Lung microvascular endothelial cell (primary cell): ENCODE measurements around the gene KLHL17. TPM values are rescaled to one million over a fixed set of nuclear protein-coding genes. Genes with fewer than 3 reads are reported as not detected.
A peak's percentile ranks its signal among the peaks of the same experiment; 100 is the strongest.
"Not testable (repeated sequence)": the region's sequence is repeated elsewhere in the genome, so short reads cannot be mapped to it uniquely, and the experiment has no call there.

Source experiments
- DNase-seq, 2 donors: peaks; one replicate each; pipeline versions ENCODE4 v3.0.0 to v3.0.0-alpha.2; 2010; ENCODE audit warnings: low read depth in 2 of 2
- total RNA-seq: library from RNA; depleted of rRNA; stranded (reverse); fragments of >200 nt; gene quantifications from 2 replicates; pipeline ENCODE4 v1.2.1, GENCODE V29; 2014

KLHL17 gene
- total RNA-seq, 1 donor from 2014 or later = 3.6 TPM

DNA sequence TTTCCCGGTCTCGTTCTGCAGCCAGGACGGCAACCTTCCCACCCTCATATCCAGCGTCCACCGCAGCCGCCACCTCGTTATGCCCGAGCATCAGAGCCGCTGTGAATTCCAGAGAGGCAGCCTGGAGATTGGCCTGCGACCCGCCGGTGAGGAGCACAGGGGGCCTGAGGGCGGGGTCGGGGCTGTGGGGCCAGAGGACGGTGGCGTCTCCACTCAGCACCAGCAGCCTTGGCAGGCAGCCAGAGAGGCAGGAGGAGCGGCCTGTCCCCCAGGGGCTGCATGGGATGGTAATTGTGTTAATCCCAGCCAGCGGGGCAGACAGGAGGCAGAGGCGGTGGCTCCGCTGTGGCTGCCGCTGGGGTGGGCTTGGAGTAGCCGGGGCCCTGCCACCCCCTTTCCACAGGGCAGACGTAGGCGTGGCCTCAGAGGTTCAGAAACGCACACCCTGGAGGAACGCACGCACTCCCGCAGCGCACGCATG, 24.6 kb upstream of the KLHL17 start:
- peak in 1 of 2 donors; percentile 28 for DNase-seq

DNA sequence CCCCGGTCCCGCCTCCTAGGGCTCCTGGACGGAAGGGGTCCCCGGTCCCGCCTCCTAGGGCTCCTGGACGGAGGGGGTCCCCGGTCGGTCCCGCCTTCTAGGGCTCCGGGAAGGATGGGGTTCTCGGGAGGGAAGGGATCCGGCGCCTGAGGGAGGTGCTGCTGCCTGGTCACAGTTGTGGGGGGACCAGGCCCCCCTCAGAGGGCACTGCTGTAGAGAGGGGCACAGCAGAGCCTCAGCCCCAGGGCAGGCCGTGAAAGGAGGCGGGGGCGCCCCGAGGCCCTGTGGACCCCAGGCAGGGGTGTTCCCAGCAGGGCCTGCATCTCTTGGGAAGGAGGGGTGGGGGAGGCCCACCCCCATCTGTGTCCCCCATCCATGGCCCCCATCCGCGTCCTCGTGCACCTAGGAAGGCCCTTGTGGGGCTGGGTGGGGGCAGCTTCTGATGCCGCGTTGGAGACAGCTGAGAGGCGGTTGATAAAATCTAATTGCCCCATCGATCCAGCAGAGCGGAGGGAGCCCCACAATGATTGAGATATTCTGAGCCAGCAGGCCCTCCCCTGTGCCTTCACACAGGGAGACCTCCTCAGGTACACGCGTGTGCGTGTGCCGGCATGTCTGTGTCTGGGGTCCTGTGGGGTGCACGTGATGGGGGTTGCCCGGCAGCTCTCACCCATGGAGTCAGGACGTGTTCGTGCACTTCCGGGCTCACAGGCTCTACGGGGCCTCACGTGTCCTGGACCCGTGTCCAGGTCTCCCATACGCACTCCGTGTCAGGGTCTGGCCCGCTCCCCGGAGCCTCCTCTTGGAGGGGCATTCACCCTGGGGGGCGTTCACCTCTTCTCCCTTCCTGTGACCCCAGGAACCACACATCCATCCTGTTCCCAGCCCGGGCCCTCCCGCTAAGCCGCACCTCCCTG, 23.8 kb upstream of the KLHL17 start:
- no peak for DNase-seq

DNA sequence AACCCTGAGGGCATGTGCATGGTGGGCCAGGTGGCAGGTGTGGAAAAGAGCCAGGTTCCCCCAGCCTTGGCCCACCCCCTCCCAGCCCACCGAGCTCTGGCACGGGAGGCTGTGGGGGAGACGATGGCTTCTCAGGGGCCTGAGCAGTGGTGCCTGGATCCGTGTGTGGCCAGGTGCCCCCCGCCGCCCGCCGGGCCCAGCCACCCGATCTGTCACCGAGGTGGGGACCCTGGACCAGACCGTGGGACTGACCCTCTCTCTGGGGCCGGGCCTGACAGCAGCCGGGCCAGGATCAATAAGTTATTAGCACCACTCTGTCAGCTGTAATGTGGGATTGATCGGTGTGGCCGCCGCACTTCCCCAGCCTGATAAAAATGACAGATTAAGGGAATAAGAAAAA, 22.9 kb upstream of the KLHL17 start:
- no peak for DNase-seq

DNA sequence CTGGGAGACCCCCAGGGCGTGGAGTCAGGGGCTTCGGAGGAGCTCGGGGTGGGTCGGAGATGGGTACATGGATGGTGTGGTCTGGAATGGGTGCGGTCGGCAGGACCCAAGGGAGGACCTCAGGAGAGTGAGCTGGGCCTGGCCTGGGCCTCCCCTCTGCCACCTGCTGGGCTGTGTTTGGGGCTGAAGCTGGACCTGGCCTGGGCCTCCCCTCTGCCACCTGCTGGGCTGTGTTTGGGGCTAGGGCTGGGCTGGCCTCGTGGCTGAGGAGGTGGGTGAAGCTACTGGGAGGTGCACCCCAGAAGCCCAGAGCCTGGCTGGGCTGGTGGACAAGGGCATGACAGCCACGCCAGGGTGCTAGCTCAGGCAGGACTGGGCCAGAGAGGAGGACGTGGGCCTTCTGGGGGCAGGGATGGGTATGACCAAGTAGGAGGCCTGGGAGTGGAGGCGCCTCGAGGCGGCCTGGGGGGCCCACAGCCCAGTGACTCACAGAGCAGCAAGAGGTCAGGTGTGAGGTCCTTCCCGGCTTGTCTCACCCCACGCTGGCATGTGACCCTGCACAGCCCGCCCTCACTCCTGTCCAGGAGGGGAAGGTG, 22.2 kb upstream of the KLHL17 start:
- peak; percentile 30 to 58 for DNase-seq

DNA sequence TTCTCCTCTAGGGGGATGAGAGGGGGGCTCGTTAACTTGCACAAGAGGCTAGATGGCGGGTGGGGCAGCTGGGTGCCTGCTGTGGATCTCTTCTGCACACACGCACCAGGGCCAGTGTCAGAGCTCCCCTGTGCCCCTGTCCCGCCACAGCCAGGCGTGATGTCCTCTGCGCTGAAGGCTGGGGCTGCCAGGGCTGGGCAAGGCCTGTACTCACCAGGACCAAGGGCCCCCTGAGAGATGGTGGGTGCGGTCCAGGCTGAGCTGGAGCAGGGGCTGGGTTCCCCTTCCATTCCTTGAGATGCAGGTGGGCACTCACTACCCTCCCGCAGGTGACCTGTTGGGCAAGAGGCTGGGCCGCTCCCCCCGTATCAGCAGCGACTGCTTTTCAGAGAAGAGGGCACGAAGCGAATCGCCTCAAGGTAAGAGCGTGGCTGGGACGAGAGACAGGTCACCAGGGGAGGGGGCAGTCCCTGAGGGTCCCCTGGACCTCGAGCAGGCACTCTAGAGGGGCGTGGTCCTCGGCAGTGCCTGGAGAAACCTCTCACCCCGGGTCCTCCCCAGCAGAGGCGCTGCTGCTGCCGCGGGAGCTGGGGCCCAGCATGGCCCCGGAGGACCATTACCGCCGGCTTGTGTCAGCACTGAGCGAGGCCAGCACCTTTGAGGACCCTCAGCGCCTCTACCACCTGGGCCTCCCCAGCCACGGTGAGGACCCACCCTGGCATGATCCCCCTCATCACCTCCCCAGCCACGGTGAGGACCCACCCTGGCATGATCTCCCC, 21.5 kb upstream of the KLHL17 start:
- DNase-seq = no peak

DNA sequence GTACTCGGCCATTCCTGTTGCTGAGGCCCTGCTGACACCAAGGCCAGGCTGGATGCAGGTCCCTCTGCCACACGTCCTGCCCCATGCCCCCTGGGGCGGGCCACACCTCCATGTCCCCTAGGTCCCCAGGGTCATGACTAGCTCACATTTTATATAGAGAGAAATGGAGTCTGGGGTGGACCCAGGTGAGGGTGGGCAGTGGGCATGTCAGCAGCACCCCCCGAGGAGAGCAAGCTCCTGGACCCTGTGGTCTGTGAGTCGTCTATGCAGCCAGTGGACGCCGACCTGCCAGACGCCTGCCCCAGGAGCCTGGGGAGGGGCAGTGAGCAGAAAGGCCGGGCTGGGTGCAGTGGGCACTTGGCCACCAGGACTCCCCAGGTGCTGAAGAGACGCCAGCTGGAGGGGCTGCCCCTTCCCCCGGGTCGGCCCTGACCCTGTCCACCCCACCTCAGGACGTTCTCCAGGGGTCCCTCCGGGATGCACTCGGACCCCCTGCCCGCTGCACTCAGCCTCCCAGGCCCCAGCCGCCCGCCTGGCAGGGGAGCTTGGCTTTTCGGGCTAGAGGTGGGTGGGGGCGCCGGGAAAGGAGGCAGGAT, 20.8 kb upstream of the KLHL17 start:
- DNase-seq = no peak

DNA sequence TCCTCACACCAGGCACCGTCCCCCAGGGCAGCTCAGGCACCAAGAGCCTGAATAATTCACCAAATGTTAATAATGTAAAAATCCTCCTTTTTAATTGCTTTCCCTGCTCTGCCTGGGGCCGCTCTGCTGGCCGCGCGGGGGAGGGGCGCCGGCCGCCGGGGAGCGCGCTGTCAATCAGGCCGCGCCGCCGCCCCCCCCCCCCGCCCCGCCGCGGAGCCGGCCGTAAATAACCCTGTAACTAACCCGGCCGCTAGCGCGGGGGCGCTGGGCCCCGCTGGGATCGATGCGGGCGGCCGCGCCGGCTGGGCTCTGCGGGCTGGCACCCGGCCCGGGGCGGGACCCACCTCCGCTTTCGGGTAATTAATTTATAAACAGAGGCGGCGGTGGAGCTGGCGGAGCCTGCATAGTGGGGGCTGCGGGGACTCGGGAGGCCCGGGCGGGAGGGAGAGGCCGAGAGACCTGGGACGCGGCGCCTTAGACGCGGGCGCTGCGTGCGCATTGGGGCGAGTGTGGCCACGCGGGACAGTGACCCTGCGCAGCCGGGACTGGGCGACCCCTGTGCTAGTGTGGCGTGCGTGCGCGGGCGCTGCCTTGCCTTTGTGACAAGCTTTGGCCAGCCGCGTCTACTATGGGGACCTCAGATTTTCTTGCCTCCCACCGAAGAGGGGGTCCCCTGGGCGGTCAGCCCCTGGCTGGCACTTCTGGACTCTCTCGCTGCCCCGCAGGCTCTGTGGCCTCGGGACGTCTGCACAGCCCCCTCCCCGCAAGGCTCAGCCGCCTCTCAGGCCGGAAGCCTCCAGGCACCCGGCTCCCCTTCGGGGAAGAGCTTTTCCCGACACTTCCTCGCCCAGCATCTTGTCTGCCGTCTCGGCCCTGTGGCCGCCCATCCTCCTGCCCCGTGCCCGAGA, 20.0 kb upstream of the KLHL17 start:
- DNase-seq = peak; percentile 25 to 43

DNA sequence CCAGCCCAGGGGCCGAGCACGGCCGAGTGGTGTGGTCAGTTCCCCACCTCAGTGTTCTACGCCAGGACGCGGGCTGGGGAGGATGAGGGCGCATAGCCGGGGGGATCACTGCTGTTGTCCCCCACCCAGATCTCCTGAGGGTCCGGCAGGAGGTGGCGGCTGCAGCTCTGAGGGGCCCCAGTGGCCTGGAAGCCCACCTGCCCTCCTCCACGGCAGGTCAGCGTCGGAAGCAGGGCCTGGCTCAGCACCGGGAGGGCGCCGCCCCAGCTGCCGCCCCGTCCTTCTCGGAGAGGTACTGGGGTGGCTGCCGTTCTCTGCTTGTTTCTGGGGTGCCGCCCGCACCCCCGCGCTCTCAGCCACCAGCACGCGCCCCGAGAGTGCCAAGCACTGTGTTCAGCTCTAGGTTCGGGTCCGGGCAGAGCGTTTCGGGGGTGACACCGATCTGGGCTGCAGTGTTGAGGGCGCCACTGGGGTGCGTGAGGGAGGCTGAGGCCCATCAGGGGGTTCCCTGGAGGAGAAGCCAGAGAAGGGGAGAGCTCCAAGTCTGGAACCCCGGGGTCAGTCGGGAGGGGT, 19.3 kb upstream of the KLHL17 start:
- DNase-seq = no peak

DNA sequence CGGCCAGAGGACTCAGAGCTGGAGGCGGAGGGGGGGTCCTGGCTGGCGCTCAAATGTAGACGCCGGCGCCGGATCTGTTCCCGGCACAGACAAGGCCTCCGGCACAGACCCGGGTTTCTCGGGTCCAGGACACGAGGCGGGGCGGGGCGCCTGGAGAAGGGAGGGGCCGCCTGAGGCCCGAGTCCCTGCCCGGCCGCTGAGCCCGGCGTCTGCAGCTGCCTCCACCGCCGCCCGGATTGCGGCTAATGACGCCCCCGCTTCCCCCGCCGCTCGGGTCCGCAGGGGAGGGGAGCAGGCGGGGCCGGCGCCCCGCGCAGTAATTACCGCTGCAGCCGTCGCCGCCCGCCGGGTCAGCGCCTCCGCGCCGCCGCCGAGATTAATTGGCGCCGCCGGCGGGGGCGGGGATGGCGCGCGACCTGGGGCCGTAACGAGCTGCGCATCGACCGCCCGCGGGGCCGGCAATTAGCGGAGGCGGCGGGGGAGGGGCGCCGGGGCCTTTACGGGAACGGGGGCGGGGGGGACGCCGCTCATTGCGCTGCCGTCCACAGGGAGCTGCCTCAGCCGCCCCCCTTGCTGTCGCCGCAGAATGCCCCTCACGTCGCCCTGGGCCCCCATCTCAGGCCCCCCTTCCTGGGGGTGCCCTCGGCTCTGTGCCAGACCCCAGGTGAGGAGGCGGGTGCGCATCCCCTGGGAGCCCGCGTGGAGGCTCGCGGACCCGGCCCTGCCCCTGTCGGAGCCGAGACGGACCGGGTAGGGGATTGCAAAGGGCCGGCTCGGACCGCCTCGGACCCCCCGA, 18.6 kb upstream of the KLHL17 start:
- DNase-seq = peak; percentile 12 to 17

DNA sequence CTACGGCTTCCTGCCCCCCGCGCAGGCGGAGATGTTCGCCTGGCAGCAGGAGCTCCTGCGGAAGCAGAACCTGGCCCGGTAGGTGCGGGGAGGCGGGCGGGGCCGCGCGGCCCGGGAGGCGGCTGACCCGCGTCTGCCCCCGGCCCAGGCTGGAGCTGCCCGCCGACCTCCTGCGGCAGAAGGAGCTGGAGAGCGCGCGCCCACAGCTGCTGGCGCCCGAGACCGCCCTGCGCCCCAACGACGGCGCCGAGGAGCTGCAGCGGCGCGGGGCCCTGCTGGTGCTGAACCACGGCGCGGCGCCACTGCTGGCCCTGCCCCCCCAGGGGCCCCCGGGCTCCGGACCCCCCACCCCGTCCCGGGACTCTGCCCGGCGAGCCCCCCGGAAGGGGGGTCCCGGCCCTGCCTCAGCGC, 18.0 kb upstream of the KLHL17 start:
- DNase-seq = no peak

DNA sequence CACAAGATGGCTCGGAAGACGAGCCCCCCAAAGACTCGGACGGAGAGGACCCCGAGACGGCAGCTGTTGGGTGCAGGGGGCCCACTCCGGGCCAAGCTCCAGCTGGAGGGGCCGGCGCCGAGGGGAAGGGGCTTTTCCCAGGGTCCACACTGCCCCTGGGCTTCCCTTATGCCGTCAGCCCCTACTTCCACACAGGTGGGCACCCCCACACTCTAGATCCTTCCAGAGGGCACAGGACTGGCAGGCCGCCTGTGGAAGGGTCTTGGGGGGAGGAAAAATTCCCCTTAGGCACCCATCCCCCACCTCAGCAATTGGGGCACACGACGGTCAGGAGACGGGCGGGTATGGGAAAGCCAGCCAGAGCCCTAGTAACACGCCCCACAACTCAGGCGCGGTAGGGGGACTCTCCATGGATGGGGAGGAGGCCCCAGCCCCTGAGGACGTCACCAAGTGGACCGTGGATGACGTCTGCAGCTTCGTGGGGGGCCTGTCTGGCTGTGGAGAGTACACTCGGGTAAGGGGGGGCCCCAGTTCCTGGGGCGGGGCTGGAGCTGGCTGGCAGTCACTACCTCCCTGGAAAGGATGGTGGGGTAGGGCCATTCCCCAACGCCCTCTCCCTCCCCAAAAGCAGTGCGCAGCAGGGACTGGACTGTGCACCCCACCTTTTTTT, 17.4 kb upstream of the KLHL17 start:
- DNase-seq = no peak

DNA sequence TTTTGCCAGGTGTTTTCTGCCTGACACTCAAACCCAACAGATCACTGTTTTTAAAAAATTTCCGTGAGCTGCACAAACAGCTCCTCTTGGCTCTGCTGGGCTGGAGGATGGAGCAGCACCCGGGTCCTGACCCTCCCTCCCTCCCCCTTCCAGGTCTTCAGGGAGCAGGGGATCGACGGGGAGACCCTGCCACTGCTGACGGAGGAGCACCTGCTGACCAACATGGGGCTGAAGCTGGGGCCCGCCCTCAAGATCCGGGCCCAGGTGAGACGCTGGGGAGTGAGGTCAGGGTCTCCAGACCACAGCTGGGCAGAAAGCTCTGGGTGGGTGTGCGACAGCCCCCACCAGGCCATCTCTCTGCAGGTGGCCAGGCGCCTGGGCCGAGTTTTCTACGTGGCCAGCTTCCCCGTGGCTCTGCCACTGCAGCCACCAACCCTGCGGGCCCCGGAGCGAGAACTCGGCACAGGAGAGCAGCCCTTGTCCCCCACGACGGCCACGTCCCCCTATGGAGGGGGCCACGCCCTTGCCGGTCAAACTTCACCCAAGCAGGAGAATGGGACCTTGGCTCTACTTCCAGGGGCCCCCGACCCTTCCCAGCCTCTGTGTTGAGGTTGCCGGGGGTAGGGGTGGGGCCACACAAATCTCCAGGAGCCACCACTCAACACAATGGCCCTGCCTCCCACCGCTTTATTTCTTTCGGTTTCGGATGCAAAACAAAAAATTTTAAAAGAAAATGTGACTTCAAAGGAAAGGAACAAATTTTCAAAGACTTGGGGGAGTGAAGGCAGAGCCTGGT, 16.6 kb upstream of the KLHL17 start:
- DNase-seq = no peak

DNA sequence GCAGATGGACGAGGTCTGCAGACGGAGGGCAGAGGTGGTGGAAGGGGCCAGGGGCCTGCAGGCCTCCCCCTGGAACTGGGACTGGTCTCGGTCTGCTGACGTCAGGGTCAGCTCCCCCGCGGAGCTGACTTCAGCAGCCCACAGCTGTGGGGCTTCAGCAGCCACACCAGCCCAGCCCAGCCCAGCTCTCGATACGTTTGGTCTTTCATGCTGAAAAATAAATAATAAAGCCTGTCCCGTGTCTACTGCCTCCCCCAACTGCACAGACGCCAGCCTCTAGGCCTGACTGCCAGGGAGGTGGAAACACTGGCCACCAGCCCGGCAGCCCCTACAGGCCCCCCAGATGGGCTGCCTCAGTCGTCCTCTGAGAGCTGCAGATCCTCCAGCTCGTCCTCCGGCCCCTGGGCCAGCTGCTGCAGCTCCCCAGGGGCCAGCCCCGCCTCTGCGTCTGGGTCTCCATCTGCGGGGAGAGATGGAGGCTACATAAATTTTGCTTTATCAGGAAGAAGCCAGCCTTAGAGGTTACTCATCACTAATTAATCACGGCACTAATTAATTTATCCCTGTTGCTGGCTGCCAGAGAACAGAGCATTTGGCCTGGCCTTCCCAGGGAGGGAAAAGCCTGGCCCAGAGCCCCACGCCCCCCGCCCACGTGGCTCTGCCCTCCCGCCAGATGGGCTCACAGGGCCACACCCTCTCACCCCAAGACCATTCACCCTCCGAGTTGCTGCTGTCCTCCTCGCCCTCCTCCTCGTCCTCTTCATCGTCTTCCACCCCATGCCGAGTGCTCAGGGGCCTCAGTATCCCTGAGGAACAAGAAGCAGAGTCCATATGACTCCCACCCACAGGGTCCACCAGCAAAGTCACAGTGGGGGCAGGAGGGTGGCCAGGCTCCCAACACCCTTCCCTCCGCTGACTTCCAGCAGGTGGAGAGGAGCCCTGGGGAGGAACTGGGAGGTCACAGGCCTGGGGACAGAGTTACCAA, 15.8 kb upstream of the KLHL17 start:
- no peak for DNase-seq

DNA sequence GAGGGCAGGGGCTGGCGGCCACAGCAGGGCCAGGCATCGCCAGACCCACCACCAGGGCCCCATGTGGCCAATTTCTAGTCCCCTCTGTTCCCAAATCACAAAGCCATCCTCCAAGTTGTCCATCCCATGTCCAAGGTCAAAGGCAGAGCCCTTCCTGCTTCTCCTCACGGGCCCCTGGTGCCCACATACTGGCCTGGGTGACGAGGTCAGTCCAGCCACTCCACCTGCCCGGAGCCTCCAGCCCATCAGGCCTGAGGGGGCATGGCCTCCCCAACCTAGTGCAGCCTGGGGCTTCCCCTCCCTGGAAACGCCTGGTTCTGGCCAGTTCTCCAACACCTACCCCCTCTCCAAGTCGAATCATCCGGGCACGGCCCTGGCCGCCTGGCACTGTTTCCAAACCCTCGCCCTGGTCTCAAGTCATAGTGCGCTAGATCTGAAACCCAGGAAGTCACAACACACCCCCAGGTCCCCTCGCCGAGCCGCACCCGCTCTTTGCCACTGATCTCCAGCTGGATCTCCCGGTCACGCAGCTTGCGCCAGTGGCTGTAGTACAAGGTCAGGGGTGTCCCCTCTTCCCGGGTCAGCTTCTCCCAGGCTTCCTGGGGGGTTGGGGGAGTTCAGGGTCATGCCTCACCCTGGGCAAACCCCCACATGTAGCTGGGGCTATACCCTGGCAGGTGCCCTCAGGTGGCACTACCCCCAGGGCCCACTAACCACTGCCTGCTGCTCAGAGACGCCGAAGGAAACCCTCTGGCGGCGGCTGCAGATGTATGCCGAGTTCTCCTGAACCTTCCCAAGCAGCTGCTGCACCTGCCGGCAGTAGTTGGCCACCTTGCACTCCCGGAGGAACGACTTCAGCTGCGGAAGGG, 14.5 kb upstream of the KLHL17 start:
- DNase-seq = no peak

DNA sequence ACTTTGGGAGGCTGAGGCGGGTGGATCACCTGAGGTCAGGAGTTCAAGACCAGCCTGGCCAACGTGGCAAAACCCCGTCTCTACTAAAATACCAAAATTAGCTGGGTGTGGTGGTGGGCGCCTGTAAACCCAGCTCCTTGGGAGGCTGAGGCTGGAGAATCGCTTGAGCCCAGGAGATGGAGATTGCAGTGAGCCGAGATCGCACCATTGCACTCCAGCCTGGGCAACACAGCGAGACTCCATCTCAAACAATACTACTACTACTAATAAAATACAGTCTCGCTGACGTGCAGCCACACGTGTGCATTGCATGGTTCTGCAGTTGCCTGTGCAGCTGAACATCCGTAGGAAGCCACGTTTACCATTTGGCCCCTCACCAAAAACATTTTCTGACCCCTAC, 13.6 kb upstream of the KLHL17 start:
- not testable (repeated sequence) for DNase-seq

DNA sequence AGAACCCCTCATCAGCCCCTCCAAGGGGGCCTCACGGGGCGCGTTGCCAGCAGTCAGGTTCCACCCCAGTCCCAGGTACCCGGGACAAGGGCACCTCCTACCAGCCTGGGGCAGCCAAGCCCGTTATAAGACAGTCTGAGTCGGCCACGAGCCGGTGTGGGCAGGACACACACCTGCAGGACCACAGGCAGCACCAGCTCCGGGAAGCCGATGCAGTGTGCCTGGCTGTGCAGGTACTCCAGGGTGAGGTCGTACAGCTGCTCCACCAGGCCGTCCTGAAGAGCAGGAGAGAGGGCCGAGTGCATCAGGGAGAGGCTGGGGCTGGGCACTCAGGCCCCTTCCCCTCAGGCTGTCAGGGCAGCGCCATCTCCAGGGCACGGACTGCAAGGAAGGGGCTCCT, 12.4 kb upstream of the KLHL17 start:
- no peak for DNase-seq
